Keratinocyte (primary cell): ENCODE measurements around the gene ZNF664.

ENCODE experiments used
- CTCF ChIP-seq, 3 experiments: IDR thresholded peaks in 1 of 3; conservative IDR thresholded peaks in 1 of 3; optimal IDR thresholded peaks in 1 of 3; 2 replicates in 2 of 3; 3 replicates in 1 of 3; pipeline versions ENCODE3 to v1.5.1; 2011; ENCODE audit warnings: low read length in 3 of 3, mild to moderate bottlenecking in 3 of 3, moderate library complexity in 2 of 3, control low read depth in 1 of 3, inconsistent platforms in 1 of 3; ENCODE audit not compliant: insufficient read depth in 2 of 3; ENCODE audit errors: extremely low read depth in 1 of 3
- EZH2 ChIP-seq: IDR thresholded peaks from one replicate; pipeline ENCODE4 v1.6.1; 2012; ENCODE audit warnings: inconsistent platforms, mild to moderate bottlenecking, low read length, moderate library complexity

DNA sequence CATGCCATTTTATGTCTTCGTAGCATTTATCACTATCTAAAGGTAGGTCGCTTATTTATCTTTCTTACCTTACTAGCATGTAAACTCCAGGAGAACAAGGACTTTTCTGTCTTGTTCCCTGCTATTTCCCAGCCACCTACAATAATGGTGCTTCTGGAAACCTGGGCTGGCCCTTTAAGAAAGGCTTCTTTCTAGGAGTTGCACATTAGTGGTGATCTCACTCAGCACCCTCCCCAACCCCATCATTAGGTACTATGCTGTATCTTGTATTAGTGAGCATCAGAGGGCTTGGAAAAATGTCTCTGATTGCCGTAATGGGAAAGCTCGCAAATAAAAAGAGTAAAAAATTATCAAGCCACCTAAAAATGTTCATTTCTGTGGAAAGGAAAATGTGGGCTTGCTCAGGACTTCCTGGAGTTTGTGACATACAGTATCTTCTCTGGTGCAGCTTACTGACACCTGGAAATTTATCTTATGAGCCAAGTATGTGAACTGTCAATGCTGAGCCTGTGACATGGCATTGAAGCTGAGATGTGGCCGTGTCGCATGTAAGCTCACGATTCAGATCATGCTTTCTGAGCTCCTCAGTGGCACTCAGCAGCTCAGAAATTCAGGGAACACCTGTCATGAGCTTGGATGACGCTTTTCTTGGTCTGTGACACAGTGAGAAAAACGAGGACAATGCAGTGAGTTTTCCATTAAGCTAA lies 12.8 kb upstream of the ZNF664 start:
- TF ChIP-seq CTCF (optimal IDR thresholded peaks at IDR 0.05 in 1 of 3, IDR thresholded peaks at IDR 0.05 in 1 of 3, conservative IDR thresholded peaks at IDR 0.05 in 1 of 3; ENCODE audit: extremely low read depth in 1 of 3, insufficient read depth in 2 of 3, low read length in 3 of 3), result no peak
- no peak for TF ChIP-seq EZH2
